T1000 (cell line): ENCODE results near the gene NLGN1.

Experiments used
- DNase-seq: peaks from one replicate; lab custom pipeline; 2025; ENCODE audit warnings: mixed read lengths; lab: John Stamatoyannopoulos, UW

Gene NLGN1

DNA sequence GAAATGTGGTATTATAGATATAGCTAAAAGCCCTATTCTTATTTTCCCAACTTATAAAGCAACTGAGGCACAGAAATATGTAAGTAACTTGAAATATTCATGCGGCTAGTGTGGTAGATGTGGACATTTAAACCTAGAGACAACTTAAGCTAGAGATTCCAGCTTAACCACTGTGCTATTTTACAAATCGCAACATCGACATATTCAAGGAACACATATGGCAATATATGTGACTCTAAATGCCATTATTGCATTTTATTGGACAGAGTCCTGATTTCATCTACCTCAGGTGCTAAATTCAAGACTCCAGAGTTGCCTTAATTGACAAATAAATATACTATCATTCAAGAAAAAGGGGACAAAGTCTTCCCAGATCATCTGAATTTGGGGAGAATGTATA, 442.3 kb downstream of the NLGN1 start:
- DNase-seq, result no peak

DNA sequence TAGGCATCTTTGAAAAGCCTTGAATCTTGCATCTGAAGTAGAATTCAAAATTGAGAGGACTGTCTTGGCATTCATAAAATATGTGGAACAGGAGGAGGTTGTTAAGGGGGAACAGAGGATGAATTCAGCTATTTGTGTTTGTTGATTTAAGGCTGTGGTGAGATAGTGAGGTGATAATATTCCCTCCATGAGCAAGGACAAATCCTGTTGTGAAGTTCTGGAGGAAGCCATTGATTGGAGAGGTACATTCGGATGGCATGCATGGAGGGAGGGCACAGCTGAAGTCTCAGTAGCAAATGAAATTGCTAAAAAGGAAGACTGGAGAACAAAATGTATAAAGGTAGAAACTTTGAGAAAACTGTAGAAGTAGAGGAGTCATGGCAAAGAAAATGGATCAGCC, 443.8 kb downstream of the NLGN1 start:
- DNase-seq, result no peak

DNA sequence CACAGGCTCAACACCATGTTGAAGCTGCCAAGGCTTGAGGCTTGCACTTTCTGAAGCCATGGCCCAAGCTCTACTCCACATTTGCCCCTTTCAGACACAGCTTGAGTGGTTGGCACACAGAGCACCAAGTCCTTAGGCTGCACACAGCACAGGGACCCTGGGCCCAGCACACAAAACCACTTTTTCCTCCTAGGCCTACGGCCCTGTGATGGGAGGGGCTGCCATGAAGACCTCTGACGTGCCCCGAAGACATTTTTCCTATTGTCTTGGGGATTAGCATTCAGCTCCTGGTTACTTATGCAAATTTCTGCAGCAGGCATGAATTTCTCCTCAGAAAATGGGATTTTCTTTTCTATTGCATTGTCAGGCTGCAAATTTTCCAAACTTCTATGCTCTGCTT, 445.5 kb downstream of the NLGN1 start:
- no peak for DNase-seq

DNA sequence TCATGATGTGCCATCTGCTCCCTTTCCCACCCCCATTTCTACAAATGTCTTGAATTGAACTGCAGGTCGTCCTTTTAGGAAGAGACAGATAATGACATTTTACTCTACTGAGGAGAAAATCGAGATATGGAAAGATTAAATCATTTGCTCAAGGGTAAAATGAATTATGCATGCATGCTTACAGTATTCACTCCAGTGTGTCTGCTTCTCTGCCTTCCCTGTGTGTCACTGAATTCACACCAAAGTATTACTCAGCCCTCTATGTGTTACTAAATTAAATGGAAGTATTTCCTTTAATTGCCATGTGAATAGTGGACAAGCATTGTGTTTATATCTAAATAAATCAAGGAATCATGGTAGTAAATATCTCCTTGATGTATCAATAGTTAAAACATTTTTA, 449.0 kb downstream of the NLGN1 start:
- no peak for DNase-seq

DNA sequence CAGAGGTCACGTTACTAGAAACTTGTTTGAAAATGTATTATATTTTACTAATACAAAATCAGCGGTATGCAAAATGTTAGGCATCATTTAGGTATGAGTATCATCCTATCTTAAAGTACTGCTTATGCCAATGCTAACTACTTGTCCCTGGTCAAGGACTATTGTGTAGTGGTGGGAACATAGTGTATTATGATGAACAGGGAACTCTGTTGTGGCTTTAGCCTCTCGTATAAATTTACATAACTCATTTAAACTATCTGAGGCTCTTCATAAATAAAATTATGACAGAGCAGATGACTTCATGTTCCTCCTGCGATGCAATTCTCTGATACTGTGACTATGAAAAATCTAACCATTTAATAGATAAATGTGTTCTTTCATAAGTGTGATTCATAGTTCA, 451.9 kb downstream of the NLGN1 start:
- DNase-seq, result no peak

DNA sequence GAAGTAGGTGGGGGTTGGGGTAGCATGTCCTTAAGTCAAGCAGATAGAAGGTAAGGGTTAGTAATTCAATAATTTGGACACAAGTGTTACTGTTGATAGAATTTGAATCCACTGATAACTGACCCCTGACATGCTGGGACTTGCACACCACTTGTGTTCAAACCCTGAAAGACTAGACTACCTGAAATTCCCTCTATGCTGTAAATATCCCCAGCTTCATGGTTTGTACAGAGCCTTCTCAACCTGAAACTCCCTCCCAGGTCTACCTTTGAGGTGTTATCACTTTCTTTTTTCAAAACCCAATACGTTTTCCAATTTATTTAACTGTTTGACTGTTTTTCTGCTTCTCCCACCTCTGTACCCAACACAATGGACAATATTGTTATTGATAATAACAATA, 459.6 kb downstream of the NLGN1 start:
- DNase-seq, result no peak

DNA sequence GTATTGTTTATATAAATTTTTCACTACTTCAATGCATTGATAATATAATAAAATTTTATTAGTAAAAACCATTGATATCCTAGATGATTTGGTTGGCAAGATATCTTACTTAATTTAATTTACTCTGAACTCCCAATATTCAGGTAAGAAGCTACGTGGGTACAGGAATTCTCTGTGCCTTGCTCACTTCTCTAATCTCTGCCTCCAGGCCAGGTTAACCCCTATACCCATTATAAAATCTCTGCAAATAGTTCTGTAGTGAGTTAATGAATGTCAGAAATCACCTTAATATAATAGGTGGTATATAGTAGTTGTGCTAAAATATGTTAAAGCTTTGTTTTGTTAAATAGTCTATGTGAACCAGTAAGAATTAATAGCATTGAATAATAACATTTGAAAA, 465.2 kb downstream of the NLGN1 start:
- no peak for DNase-seq

DNA sequence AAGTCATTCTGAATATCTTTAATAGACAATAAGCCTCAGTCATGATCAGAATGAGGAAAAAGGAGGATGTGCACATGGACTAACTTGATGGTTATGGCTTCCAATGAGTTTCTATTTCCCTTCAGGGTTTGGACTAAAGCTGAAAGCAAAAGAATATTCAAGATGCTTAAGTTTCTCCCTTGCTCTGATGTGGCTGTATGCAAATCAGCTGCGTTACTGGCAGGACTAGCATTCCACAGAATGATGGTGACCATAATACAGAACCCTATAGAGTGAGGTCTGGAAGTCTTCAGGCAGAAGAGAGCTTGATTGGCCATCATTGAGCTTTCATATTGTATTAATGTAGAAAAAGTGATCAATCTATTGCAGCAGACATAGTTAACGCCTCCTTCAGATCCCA, 466.0 kb downstream of the NLGN1 start:
- DNase-seq, result no peak

DNA sequence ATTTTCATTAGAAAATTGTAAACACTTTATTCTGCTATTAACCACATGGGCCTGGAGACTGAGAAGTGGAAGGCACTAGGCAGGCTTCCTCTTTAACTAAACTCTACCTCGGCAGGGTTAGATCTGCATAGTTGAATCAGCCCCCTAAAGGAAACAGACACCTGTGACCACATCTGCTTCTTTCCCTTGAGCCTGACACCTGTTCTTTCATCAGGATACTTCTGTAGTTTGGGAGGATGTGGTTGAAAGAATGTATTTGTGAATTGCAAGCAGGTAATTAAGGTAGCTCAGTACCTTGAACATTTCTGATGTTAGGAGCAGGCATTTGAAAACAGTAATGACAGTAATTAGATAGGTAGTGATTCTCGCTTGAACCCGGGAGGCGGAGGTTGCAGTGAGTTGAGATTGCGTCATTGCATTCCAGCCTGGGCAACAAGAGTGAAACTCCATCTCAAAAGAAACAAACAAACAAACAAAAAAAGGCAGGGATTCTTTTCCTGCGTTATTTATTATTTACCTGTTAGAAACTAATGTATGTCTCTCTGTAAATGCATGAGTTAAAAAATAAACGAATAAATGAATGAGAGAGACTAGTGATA, 468.5 kb downstream of the NLGN1 start:
- no peak for DNase-seq

DNA sequence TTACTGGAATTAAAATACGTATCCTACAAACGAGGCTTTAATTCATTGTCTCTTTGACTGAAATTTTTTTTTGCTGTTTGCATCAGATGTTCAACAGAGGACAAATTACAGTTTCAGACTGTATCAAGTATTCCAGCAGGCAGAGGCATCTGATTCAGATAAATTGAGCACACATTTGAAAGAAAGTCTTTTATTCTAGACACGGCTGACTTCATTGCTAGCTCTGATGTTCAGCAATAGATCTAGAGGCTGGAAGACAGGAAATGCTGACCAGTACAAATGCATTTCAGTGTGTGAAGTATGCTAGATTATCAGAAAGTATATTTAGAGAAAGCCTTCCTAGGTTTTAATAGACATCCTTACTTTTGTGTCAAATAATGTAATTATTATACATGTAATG, 472.2 kb downstream of the NLGN1 start:
- DNase-seq, result no peak

DNA sequence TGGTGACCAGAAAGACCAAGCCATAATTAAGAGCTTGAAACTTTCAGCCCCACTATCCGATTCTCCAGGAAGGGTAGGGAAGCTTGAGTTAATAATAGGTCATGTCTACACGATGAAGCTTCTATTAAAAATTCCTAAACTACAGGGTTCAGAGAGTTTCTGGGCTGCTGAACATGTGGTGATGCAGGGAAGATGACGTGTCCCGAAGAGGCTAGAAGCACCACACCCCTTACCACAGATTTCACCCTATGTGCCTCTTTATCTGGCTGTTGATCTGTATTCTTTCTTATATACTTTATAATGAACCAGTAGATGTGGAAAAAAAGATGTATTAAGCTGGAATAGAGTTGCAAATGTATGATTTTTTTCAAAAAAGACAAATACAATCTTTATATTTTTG, 473.4 kb downstream of the NLGN1 start:
- DNase-seq, result no peak

DNA sequence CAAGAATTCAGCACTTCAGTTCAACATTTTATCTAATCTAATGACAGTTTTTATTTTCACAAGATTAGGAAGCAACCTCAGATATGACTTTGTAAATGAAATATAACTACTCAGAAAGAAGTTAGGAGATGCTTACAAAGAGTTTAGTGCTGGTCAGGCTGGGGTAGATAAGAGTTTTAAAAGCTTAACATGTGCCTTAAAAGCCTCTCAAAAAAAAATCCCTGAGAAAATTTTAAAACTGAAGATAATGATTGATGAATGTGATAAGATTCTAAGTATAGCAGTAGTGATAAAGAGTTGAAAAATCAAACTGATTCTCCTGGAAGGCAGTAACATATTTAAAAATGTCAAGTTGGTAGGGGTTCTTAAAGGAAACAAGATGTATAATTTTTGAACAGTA, 478.2 kb downstream of the NLGN1 start:
- no peak for DNase-seq

DNA sequence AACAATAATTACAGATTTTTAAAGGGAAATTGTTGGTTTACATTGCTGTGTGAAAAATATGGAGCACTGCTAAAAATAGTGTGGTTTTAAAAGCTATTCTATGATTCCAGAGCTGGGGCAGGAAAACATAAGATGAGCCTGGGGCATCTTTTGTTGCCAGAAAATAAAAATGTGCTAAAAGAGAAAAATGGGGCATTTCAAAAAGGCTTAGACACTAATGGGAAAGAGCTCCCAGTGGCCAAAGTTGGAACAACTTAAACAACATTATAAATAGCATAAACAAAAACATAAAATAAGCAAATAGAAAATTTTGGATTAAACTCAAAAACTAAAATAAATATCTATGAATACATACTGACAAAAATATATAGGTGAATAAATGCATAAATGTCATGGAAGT, 478.9 kb downstream of the NLGN1 start:
- DNase-seq, result no peak

DNA sequence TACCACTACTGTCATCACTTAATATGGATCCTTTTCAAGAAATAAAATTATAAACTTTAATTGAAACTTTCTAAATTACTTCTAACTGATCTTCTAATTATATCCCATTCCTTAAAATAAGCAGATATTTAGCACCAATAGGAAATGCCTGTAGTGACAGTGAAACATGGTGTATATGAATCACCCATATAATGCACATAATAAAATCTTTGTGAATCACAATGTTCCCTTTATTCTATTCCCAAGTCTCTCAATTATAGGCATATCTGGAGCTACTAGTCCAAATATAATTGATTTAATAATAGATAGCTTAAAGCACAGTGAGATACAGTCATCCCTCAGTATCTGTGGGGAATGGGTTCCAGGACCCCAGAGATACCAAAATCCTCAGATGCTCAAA, 490.3 kb downstream of the NLGN1 start:
- DNase-seq, result no peak

DNA sequence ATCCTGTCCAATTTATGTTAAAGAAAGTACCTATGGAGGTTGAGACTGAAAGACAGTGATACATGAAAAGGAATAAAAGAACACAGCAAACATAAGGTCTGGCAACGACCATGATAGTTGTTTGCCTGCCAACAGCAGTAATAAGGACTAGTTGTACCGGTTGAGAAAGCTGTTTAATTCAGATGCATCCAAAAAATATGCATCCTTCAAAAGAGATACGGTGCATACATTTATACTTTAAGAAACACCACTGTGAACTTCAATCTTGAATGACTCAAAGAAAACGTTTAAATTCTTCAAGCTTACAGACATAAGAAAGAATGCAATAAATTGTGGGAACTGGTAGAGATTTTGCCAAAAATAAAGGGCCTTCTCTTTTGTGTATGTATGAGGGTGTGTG, 492.1 kb downstream of the NLGN1 start:
- DNase-seq, result no peak

DNA sequence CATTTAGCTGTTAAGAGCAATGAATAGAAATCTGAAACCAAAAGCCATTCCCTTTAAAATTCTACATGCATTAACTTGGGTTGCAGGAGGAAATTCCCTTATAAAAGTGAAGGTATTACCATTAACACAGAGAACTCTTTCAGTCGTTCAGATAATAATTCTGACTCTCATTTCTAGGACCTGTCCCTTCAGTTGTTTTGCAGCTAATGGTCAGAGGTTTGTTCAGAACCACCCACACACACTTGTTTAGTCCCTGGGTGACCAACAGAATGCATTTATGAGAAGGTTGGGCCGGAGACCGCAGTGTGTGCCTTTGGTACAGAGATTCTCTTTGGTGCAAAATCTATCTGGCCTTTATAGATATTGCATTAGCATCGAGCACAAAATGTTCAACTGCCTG, 492.5 kb downstream of the NLGN1 start:
- DNase-seq, result no peak

DNA sequence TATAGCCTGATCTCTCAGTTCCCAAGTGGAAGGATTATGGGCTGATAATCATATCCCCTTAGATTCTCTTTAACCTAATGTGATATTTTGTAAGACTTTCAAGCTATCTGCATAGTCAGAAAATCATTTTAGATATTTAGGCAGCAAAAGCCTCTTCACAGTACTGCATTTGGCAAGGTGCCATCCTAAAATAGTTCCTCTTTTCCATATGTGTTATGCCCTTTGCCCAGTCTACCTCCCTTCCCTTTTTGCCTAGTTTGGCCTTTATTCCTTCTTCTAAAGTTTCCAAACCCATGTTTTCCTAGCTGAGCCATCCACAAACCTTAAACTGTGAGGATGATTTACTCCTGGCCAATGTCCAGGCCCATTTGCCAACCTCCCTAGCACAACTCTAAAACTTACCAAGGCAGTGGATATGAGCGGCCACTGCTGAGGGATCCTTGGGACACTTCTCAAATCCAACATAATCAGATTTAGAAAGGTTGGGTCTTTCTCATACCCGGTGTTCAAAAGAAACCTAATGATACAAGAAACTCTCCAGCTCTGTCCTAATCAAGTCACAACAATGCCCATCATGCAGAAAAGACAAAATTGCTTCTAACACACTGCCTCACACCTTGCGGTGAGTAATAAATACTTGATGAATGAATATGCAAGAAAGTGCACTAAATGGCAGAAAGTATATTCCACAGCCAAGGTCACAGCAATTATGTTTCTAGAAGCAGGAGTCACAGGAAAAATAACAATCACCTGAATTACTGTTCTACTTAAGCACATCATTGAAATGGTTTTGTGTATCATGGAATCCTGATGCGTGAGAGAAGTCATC, 493.9 kb downstream of the NLGN1 start:
- no peak for DNase-seq

DNA sequence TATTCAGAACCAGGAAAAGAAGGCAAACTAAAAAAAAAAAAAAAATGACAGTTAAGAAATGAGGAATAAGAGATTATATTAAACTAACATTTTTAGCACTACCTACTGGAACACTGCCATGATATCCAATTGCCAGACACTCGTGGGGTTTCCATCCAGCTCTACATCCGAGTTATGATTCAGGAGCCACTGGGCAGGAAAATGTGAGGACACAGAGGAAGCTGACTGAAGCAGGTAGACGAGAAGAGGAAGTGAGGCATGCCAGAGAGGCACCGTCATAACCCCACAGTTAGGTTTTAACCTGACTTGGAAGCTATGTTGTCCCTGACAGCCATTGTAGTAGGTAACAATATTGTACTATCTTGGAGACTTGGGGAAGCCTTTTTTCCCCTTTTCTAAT, 495.0 kb downstream of the NLGN1 start:
- no peak for DNase-seq

DNA sequence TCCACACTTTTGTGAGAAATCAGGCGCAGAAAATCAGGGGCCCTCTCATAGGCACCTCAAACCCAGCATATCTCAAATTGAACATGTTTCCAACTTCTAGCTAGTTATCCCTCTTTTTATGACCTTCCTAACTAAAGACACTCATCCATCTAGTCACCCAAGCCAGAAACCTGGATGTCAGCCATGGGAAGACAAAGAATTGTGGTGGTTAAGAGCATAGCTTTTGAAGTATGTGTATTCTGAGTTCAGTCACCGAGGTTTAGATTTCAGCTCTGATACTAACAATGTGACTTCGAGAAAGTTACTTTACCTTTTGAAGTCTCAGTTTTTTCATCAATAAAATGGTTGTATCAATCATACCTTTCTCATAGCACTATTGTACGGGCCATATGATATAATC, 495.5 kb downstream of the NLGN1 start:
- DNase-seq, result peak; percentile 28

DNA sequence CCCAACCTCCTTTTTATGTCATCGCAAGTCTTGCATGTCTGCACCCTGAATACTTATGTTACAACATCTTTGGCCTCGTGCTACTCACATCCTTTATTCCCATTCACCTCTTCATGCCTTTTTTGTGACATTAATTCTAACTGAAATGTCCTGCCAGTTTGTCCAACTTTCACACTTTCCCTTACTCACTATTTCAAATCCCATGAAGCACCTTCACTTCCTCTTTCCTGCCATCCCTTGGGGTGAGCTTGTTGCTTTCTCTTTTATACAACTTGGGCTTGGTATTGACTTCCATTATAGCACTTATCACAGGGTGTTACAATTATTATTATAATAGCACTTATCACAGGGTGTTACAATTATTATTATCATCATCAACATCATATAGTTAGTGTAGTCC, 496.3 kb downstream of the NLGN1 start:
- DNase-seq, result no peak

DNA sequence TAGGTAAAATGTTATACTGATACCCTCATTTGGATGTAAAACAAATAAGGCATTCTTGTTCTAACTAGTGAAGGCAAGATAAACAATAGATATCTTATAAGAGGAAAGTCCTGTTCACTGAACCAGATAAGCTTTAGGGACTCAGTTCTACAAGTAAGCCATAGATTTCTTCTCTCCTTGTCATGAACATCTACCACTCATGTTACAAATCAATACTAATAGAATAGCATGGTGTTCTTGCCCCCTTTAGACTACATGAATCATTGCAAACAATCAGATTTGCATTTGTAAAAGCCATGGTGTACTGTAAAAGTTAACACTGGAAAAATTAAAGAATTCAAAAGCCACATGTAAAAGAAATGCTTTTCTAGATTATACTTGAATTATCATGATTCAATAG, 500.1 kb downstream of the NLGN1 start:
- no peak for DNase-seq

DNA sequence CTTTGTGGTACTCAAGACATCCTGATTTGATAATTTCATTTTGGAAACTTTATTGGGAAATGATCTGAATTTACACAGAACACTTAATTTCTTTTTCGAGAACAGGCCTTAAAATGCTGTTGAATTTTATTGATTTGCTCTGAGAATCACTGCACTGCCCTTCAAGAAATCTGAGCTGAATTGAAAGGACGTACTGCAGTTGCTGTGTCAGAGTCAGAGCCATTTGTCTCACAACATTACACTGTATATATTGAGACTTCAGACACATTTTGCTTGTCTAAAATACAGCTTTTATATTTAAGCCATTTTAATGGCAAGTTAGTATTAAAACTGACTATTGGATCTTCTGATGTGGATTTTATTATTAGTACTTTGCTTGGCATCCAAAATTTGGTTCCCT, 504.1 kb downstream of the NLGN1 start:
- DNase-seq, result no peak

DNA sequence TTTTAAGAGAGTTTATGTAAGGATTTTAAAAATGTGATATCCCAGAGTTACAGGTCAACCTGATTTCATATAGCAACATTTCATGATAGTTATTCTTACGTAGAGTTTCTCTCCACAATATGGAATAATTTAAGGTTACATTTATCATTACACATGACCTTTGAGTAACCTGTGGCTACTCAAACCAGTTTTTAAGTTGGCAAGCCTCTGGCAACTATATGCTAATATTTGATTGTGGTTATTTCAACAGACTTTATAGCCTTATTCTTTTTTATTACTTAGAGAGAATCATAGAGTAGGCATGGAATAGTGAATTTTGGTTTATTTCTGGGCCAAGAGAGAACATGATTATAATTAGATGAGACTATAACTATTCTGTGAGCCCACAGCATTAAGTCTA, 504.9 kb downstream of the NLGN1 start:
- no peak for DNase-seq

DNA sequence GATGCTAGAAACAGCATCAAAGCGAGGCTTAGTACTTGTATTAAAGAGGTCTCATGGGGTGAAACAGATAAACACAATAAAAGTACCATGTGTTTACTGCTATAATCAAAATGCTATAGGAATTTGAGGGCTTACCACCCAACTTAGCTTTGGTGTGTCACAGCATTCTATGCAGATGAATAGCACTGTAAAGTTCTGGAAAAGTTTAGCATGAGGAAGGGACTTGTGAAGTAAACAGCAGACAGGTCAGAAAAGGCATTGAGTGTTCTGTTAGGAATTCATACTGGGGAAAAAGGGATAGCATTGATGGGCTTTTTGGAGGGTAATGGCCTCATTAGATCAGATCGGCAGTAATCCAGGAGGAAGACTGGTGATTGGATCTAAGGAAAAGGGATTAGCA, 505.3 kb downstream of the NLGN1 start:
- no peak for DNase-seq
